Measurements from ENCODE around the gene IL15RA. TPM values are rescaled to one million over a fixed set of nuclear protein-coding genes. Genes with fewer than 3 reads are reported as not detected.

Gene IL15RA
- total and polyA plus RNA-seq, 2 of the 8 experiments (the other 6 are each of a cell fraction or from before 2014, with no cell fraction given): 1.3 to 1.4 TPM

DNA sequence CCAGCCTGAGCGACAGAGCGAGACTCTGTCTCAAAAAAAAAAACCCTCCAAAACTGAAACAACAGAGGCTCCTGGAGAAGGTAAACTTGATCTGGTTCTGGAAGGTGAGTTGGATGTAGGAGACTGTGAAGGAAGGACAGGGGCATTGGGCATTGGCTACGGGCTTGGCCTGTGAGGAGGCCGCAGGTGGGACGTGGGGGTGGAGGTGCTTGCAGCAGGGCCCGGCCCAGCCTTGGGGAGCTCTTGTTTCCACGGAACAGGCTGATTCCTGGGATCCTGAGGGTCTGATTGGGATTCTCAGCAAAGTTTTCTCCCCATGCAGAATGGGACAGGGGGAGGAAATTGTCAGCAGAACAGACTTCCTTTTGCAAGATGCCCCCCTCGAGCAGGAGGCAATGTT, 30.6 kb downstream of the IL15RA start:
- Histone ChIP-seq H3K56ac (replicated peaks; ENCODE audit: insufficient read length, low read depth, low read length) (no peak overlapping the region), H4K20me1 (replicated peaks in 1 of 2; ENCODE audit: control insufficient read depth in 1 of 2, insufficient read depth in 2 of 2, low read length in 2 of 2) (no peaks in the 10 kb centered on the region), H3K79me2 (ENCODE audit: control insufficient read depth in 1 of 2, insufficient read depth in 2 of 2, low read length in 2 of 2) (no peaks in the 10 kb centered on the region), H3K36me3 (ENCODE audit: control insufficient read depth in 2 of 4, insufficient read depth in 4 of 4, low read length in 3 of 4) (no peaks in the 10 kb centered on the region), H4K5ac (ENCODE audit: insufficient read length, low read depth, low read length) (no peak overlapping the region), H2BK15ac (ENCODE audit: low read length) (no peak overlapping the region), H3K27me3 (replicated peaks in 1 of 4; ENCODE audit: control insufficient read depth in 3 of 4, extremely low read depth in 1 of 4, insufficient read depth in 3 of 4, low read length in 3 of 4) (no peaks in the 10 kb centered on the region), H2BK5ac (ENCODE audit: low read depth, low read length) (no peak overlapping the region), H3K4me3 (ENCODE audit: extremely low read depth in 1 of 4, insufficient read depth in 2 of 4, low read depth in 3 of 4, low read length in 4 of 4) (no peak overlapping the region), H3K9ac (replicated peaks in 1 of 4; ENCODE audit: extremely low read depth in 1 of 4, low read depth in 3 of 4, low read length in 3 of 4) (no peak overlapping the region), H3K18ac (ENCODE audit: extremely low read depth, low read length) (no peak overlapping the region), H2BK12ac (ENCODE audit: low read depth, low read length) (no peak overlapping the region), H3K23ac (ENCODE audit: insufficient read length) (no peak overlapping the region), H3K23me2 (ENCODE audit: low read depth, low read length) (no peaks in the 10 kb centered on the region), H2BK120ac (replicated peaks; ENCODE audit: low read depth, low read length) (no peak overlapping the region), H3K27ac (ENCODE audit: low read depth, low read length) (no peak overlapping the region), H4K91ac (replicated peaks; ENCODE audit: insufficient read length, low read length) (no peak overlapping the region), H2AK5ac (ENCODE audit: low read depth, low read length) (no peak overlapping the region), H2BK20ac (ENCODE audit: low read length) (0 out of 2 replicates have a peak overlapping the region, but pooled peaks have one; percentile 18), H3K14ac (ENCODE audit: insufficient read length) (no peak overlapping the region), H4K8ac (ENCODE audit: extremely low read depth, insufficient read depth, low read length) (no peak overlapping the region), H3K4me2 (ENCODE audit: insufficient read depth in 1 of 2, low read depth in 2 of 2, low read length in 2 of 2) (no peak overlapping the region), H2AFZ (ENCODE audit: low read length) (no peak overlapping the region), H3K79me1 (ENCODE audit: low read depth, low read length) (no peaks in the 10 kb centered on the region), H3K9me3 (ENCODE audit: insufficient read depth in 2 of 2, low read depth in 1 of 2, low read length in 1 of 2) (no peaks in the 10 kb centered on the region), H3K4ac (replicated peaks; ENCODE audit: insufficient read length, low read depth, low read length) (no peak overlapping the region), H3K4me1 (replicated peaks in 1 of 4; ENCODE audit: control insufficient read depth in 3 of 4, insufficient read depth in 4 of 4, low read length in 3 of 4) (peaks cover 0 to 14% (median 7%) of the 10 kb centered on the region in 4 experiments; a peak in 6 of 7 replicates)
- TF ChIP-seq KDM4A (IDR thresholded peaks at IDR 0.05; ENCODE audit: low read depth, low read length, severe bottlenecking): no peak
- no peak for TF ChIP-seq RFX5 (IDR thresholded peaks at IDR 0.05; ENCODE audit: borderline replicate concordance, low read depth, low read length)
- no peak for TF ChIP-seq KDM5A (IDR thresholded peaks at IDR 0.05; ENCODE audit: low read length)
- no peak for TF ChIP-seq SUZ12 (IDR thresholded peaks at IDR 0.05; ENCODE audit: low read length)
- TF ChIP-seq TEAD4 (IDR thresholded peaks at IDR 0.05; ENCODE audit: low read depth, low read length): no peak
- TF ChIP-seq, protein P1, sequence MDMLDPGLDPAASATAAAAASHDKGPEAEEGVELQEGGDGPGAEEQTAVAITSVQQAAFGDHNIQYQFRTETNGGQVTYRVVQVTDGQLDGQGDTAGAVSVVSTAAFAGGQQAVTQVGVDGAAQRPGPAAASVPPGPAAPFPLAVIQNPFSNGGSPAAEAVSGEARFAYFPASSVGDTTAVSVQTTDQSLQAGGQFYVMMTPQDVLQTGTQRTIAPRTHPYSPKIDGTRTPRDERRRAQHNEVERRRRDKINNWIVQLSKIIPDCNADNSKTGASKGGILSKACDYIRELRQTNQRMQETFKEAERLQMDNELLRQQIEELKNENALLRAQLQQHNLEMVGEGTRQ (IDR thresholded peaks at IDR 0.05; ENCODE audit: low read length): no peak
- TF ChIP-seq TAF1 (IDR thresholded peaks at IDR 0.05; ENCODE audit: low read depth, low read length): no peak
- TF ChIP-seq YY1 (IDR thresholded peaks at IDR 0.05; ENCODE audit: low read depth, low read length): no peak
- TF ChIP-seq TCF12 (IDR thresholded peaks at IDR 0.05; ENCODE audit: low read depth, low read length): no peak
- TF ChIP-seq SP1 (IDR thresholded peaks at IDR 0.05; ENCODE audit: low read depth, low read length): no peak
- CTCF ChIA-PET (ENCODE audit: partially characterized antibody): interaction anchor here (0.7 to 1.9 kb wide), 3 partner anchors 18 to 139 kb away, joined by 3 to 7 read pairs (median 3); no protein-coding TSS in a partner anchor
- 89% methylated on average over 8 of the region's 8 CpGs; no CpG with 5 or more reads in 1 of the 2 experiments for WGBS, 2 experiments (ENCODE audit: extremely low coverage in 1 of 2, insufficient coverage in 1 of 2, insufficient read length in 1 of 2, insufficient replicate concordance in 2 of 2, low coverage in 1 of 2, low lambda C conversion rate in 2 of 2, missing lambda C conversion rate in 1 of 2)
- POLR2A ChIA-PET (ENCODE audit: partially characterized antibody): interaction anchor here (1.2 kb wide), 1 partner anchor 9 kb away, joined by 3 read pairs; no protein-coding TSS in a partner anchor
- no peak for DNase-seq (ENCODE audit: low read depth in 1 of 2, low spot score in 2 of 2)
- no peak for FAIRE-seq
